WTC11 (cell line): Measurements from ENCODE around the gene CSNK1A1. TPM values are rescaled to one million over a fixed set of nuclear protein-coding genes. Genes with fewer than 3 reads are reported as not detected.

Experiments used
- ATAC-seq: fragments of 200-7000 bp; cut with Tn5 transposase; 2 replicates; pipeline ENCODE4 v1.10.0; 2021; ENCODE audit warnings: mild to moderate bottlenecking, moderate library complexity
- CTCF ChIA-PET: fragments of 300-600 bp; sonication (Branson Sonifier 250); formaldehyde crosslinking; loops from one replicate; lab custom pipeline; 2021; ENCODE audit warnings: antibody characterized with exemption; lab: Charles Lee
- POLR2A ChIA-PET: fragments of 350-600 bp; sonication (Branson Sonifier 250); formaldehyde crosslinking; loops from one replicate; lab custom pipeline; 2021; ENCODE audit warnings: antibody characterized with exemption; lab: Charles Lee
- DNase-seq: peaks from one replicate; pipeline ENCODE4 v3.0.0; 2021; ENCODE audit warnings: low spot score
- H3K27ac Mint-ChIP-seq: 2 replicates; pipeline ENCODE4 v1.8.0; 2021; ENCODE audit warnings: mixed read lengths
- H3K27me3 Mint-ChIP-seq: 2 replicates; pipeline ENCODE4 v1.8.0; 2021; ENCODE audit warnings: low read depth, mild to moderate bottlenecking, moderate library complexity, mixed read lengths
- H3K36me3 Mint-ChIP-seq: 2 replicates; pipeline ENCODE4 v1.8.0; 2021; ENCODE audit warnings: mixed read lengths
- H3K4me1 Mint-ChIP-seq: 2 replicates; pipeline ENCODE4 v1.8.0; 2022; ENCODE audit warnings: mixed read lengths
- H3K4me3 Mint-ChIP-seq: 2 replicates; pipeline ENCODE4 v1.8.0; 2021; ENCODE audit warnings: mild to moderate bottlenecking, moderate library complexity, mixed read lengths
- H3K9me3 Mint-ChIP-seq: 2 replicates; pipeline ENCODE4 v1.8.0; 2021; ENCODE audit warnings: mixed read lengths
- AR ChIP-seq: fragments of 250-450 bp; sonication (Bioruptor Pico); IDR thresholded peaks from 2 replicates; pipeline ENCODE4 v1.9.0; 2021; ENCODE audit warnings: mild to moderate bottlenecking
- CTCF ChIP-seq: fragments of 200-600 bp; IDR thresholded peaks from 2 replicates; pipeline ENCODE4 v1.8.0; 2022; ENCODE audit warnings: antibody characterized with exemption
- E2F1 ChIP-seq: sonication (generic); formaldehyde crosslinking; IDR thresholded peaks from 2 replicates; pipeline ENCODE4 v1.8.0; 2022; ENCODE audit warnings: mild to moderate bottlenecking, missing genetic modification reagents
- EMX1 ChIP-seq: fragments of 250-450 bp; sonication (Bioruptor Pico); IDR thresholded peaks from 2 replicates; pipeline ENCODE4 v1.8.0; 2021; ENCODE audit warnings: mild to moderate bottlenecking
- GABPB1 ChIP-seq: sonication (generic); formaldehyde crosslinking; IDR thresholded peaks from 2 replicates; pipeline ENCODE4 v1.8.1; 2023; ENCODE audit warnings: mild to moderate bottlenecking, missing genetic modification reagents
- HMGA2 ChIP-seq: fragments of 250-450 bp; sonication (Bioruptor Pico); IDR thresholded peaks from 2 replicates; pipeline ENCODE4 v1.4.0; 2021; ENCODE audit warnings: mild to moderate bottlenecking, moderate library complexity
- HMGXB4 ChIP-seq: sonication (generic); formaldehyde crosslinking; IDR thresholded peaks from 2 replicates; pipeline ENCODE4 v1.8.1; 2023; ENCODE audit warnings: mild to moderate bottlenecking, moderate library complexity, missing genetic modification reagents
- JAZF1 ChIP-seq: fragments of 250-450 bp; sonication (Bioruptor Pico); IDR thresholded peaks from 2 replicates; pipeline ENCODE4 v1.9.0; 2021; ENCODE audit warnings: moderate library complexity, mild to moderate bottlenecking, inconsistent platforms
- JUN ChIP-seq: sonication (generic); formaldehyde crosslinking; IDR thresholded peaks from 2 replicates; pipeline ENCODE4 v1.8.0; 2023; ENCODE audit warnings: mild to moderate bottlenecking, missing genetic modification reagents
- KAT7 ChIP-seq: sonication (generic); formaldehyde crosslinking; IDR thresholded peaks from 2 replicates; pipeline ENCODE4 v1.8.1; 2023; ENCODE audit warnings: missing genetic modification reagents, mild to moderate bottlenecking, borderline replicate concordance
- NFE2L1 ChIP-seq: sonication (generic); formaldehyde crosslinking; IDR thresholded peaks from 2 replicates; pipeline ENCODE4 v1.8.1; 2023; ENCODE audit warnings: missing genetic modification reagents
- OVOL2 ChIP-seq: fragments of 250-450 bp; sonication (Bioruptor Pico); IDR thresholded peaks from 2 replicates; pipeline ENCODE4 v1.9.0; 2021; ENCODE audit warnings: mild to moderate bottlenecking, borderline replicate concordance
- PRRX2 ChIP-seq: fragments of 250-450 bp; sonication (Bioruptor Pico); IDR thresholded peaks from 2 replicates; pipeline ENCODE4 v1.8.0; 2021; ENCODE audit warnings: mild to moderate bottlenecking
- RORB ChIP-seq: fragments of 250-450 bp; sonication (Bioruptor Pico); IDR thresholded peaks from 2 replicates; pipeline ENCODE4 v1.9.0; 2021; ENCODE audit warnings: mild to moderate bottlenecking
- SOX15 ChIP-seq: fragments of 250-450 bp; sonication (Bioruptor Pico); IDR thresholded peaks from 2 replicates; pipeline ENCODE4 v1.9.0; 2021; ENCODE audit warnings: mild to moderate bottlenecking
- STAT6 ChIP-seq: sonication (generic); formaldehyde crosslinking; conservative IDR thresholded peaks from 2 replicates; pipeline ENCODE4 v1.8.1; 2023; ENCODE audit warnings: mild to moderate bottlenecking, low read depth, missing genetic modification reagents, moderate library complexity
- TEAD4 ChIP-seq: sonication (generic); formaldehyde crosslinking; IDR thresholded peaks from 2 replicates; pipeline ENCODE4 v1.8.0; 2022; ENCODE audit warnings: mild to moderate bottlenecking, missing genetic modification reagents
- USF1 ChIP-seq: sonication (generic); formaldehyde crosslinking; IDR thresholded peaks from 2 replicates; pipeline ENCODE4 v1.8.0; 2022; ENCODE audit warnings: mild to moderate bottlenecking, missing genetic modification reagents
- ZBTB21 ChIP-seq: sonication (generic); formaldehyde crosslinking; IDR thresholded peaks from 2 replicates; pipeline ENCODE4 v1.8.1; 2023; ENCODE audit warnings: mild to moderate bottlenecking, missing genetic modification reagents, borderline replicate concordance
- ZMAT4 ChIP-seq: fragments of 250-450 bp; sonication (Bioruptor Pico); IDR thresholded peaks from 2 replicates; pipeline ENCODE4 v1.9.0; 2021; ENCODE audit warnings: mild to moderate bottlenecking
- ZNF263 ChIP-seq: sonication (generic); formaldehyde crosslinking; IDR thresholded peaks from 2 replicates; pipeline ENCODE4 v1.8.1; 2022; ENCODE audit warnings: low read depth, mild to moderate bottlenecking, moderate library complexity, missing genetic modification reagents
- ZNF512 ChIP-seq: sonication (generic); formaldehyde crosslinking; IDR thresholded peaks from 2 replicates; pipeline ENCODE4 v1.8.1; 2022; ENCODE audit warnings: missing genetic modification reagents, borderline replicate concordance
- total RNA-seq: library from RNA; stranded (reverse); gene quantifications from 3 replicates; pipeline ENCODE4 v1.2.3, GENCODE V29; 2021

Gene CSNK1A1
- total RNA-seq, 1 experiment from 2014 or later = 276 TPM

- Mint-ChIP-seq H3K9me3 (no peaks in the 10 kb centered on the region), H3K36me3 (no peaks in the 10 kb centered on the region), H3K4me1 (peaks cover 8% of the 10 kb centered on the region), H3K27me3 (peaks cover 4% of the 10 kb centered on the region), H3K4me3 (no peak overlapping the region), H3K27ac (no peak overlapping the region)
- CTCF ChIA-PET = no interaction called here
- ATAC-seq (no peak), DNase-seq (no peak)
- TF ChIP-seq EMX1 (no peak), NFE2L1 (CRISPR knock-in tag) (no peak), JUN (CRISPR knock-in tag) (no peak), TEAD4 (CRISPR knock-in tag) (no peak), ZBTB21 (CRISPR knock-in tag) (no peak), ZNF512 (no peak), E2F1 (no peak), KAT7 (CRISPR knock-in tag) (no peak), OVOL2 (CRISPR knock-in tag) (no peak), RORB (no peak), ZMAT4 (no peak), PRRX2 (CRISPR knock-in tag) (no peak), STAT6 (CRISPR knock-in tag) (no peak)
- POLR2A ChIA-PET = no interaction called here
These were observed 35.6 kb upstream of the CSNK1A1 start for GRCh38 chr5:149586708-149587318.

- POLR2A ChIA-PET = no interaction called here
- H3K27ac Mint-ChIP-seq = no peak overlapping the region
- no peak overlapping the region for H3K4me3 Mint-ChIP-seq
- H3K4me1 Mint-ChIP-seq = peaks cover 12% of the 10 kb centered on the region
- DNase-seq = no peak
- H3K27me3 Mint-ChIP-seq = peaks cover 11% of the 10 kb centered on the region
- H3K9me3 Mint-ChIP-seq = no peaks in the 10 kb centered on the region
- CTCF ChIA-PET = no interaction called here
- no peak for ATAC-seq
- H3K36me3 Mint-ChIP-seq = no peaks in the 10 kb centered on the region
- TF ChIP-seq USF1 (CRISPR knock-in tag) (no peak), SOX15 (no peak), CTCF (no peak), KAT7 (CRISPR knock-in tag) (no peak), HMGXB4 (CRISPR knock-in tag) (no peak), AR (no peak), HMGA2 (CRISPR knock-in tag) (no peak), TEAD4 (CRISPR knock-in tag) (no peak), ZNF263 (CRISPR knock-in tag) (no peak), GABPB1 (CRISPR knock-in tag) (no peak), JAZF1 (no peak), EMX1 (no peak)
These were observed 34.7 kb upstream of the CSNK1A1 start for GRCh38 chr5:149585910-149586309.
